Activated gamma-delta T cell treated with Interleukin-2 at 50 U/mL for 16 hours (primary cell): ENCODE measurements around the gene ABCC8.

Experiments used
- DNase-seq: peaks from one replicate; pipeline ENCODE4 v3.0.0-alpha.2; 2020

Gene ABCC8

DNA sequence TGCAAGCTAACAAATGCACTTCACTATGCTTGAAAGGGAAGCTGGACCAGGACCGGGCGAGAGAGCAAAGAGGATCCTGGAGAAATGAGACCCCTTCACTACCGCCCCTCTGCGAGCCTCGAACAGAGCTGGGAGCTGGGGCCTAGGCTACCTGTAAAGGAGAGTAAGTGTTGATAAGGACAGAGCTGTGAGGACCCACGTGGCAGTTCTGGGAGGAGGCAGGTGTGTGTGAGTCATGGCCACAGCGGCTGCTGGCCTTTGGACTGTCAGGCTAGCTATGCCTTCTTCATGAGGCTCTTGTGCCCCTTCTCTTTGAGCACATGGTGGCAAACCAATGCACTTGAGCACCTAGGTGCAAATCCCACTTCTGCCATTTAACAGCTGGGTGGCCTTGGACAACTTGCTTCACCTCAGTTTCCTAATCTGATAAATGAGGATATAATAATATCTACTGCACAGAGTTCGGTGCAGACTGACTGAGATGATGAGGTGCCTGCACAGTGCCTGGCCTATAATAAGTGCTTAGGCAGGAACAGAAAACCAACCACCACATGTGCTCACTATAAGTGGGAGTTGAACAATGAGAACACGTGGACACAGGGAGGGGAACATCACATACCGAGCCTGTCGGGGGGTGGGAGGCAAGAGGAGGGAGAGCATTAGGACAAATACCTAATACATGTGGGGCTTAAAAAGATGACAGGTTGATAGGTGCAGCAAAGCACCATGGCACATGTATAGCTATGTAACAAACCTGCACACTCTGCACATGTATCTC lies 52.9 kb downstream of the ABCC8 start:
- DNase-seq, result no peak

GRCh38 chr11:17421781-17422180 lies 54.9 kb downstream of the ABCC8 start:
- DNase-seq, result no peak

GRCh38 chr11:17418444-17419081 lies 58.1 kb downstream of the ABCC8 start:
- no peak for DNase-seq

GRCh38 chr11:17416492-17416891 lies 60.2 kb downstream of the ABCC8 start:
- no peak for DNase-seq

GRCh38 chr11:17415523-17416104 lies 61.0 kb downstream of the ABCC8 start:
- no peak for DNase-seq

DNA sequence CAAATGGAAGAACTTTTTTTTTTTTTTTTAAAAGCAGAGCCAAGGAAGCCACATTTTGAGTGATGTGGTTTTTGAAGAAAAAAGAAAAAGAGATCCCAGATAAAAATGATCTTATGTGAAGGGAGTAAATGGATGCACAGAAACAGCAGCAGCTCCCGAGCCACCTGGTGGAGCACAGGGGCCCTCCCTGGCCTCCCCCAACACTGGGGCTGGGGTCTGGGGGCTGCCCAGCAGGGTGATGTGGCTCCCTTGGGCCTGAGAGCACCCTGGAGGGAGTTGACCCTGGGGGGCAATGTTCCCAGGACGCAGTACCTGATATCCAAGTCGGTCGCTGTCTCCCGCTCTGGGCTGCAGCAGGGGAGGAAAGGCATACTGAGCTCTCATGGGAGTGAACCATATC lies 61.7 kb downstream of the ABCC8 start:
- DNase-seq, result no peak

GRCh38 chr11:17414317-17414737 lies 62.3 kb downstream of the ABCC8 start:
- no peak for DNase-seq

GRCh38 chr11:17413414-17414316 lies 63.0 kb downstream of the ABCC8 start:
- DNase-seq, result no peak

GRCh38 chr11:17412488-17413180 lies 64.0 kb downstream of the ABCC8 start:
- DNase-seq, result no peak

DNA sequence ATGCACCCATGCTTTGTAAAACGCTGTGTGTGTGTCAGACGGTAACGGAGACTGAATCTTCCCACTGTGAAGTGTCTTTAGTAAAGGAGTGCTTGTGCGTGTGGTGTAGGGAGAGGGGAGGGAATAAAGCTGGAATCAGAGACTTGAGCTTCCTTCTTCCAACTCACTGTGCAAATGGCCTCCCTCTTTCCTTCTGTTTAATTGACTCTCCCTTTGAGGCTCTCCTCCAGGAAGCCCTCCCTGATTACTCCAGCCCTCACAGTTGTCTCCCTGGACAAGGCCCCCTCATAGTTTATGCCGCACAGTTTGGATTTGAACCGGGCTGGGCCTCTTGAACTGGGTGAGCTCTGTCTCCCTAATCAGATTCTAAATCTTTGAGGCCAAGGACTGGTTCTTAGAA lies 65.2 kb downstream of the ABCC8 start:
- DNase-seq, result no peak

GRCh38 chr11:17410606-17411379 lies 65.9 kb downstream of the ABCC8 start:
- no peak for DNase-seq

DNA sequence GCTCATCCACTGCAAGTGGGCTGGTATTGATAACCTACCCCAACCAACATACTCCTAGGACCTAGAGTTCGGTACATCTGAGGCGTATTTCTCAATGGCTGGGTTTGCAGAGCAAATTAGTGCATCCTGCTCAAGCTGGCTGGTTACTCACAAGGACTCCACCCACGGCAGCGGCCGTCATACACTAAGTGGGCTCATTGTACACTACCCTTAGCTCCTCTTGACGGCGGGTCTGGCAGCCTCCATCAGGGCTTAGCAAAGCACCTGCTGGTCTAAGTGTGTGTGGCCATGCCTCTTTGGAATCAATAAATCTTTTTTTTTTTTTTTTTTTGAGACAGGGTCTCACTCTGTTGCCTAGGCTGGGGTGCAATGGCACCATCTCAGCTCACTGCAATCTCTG lies 68.0 kb downstream of the ABCC8 start:
- no peak for DNase-seq

DNA sequence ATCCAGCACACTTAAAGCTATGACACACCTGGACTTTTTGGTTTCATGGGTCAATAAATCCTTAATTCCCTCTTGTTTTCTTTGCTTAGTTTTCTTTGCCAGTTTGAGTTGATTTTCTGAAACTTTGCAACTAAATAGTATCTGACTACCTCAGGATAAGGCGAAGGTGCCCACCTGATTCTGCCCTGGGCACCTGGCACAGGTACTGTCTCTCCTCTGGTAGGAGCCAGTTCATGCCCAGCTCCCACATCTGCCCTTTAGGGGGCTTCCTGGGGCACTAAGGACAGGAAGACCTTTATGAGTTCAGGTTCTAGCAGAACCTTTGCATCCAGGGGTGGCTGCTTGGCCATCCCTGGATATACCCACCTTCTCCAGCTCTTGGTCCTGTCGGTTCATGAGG lies 68.6 kb downstream of the ABCC8 start:
- no peak for DNase-seq

- no peak for DNase-seq
These were observed 69.1 kb downstream of the ABCC8 start for GRCh38 chr11:17407575-17407974.

DNA sequence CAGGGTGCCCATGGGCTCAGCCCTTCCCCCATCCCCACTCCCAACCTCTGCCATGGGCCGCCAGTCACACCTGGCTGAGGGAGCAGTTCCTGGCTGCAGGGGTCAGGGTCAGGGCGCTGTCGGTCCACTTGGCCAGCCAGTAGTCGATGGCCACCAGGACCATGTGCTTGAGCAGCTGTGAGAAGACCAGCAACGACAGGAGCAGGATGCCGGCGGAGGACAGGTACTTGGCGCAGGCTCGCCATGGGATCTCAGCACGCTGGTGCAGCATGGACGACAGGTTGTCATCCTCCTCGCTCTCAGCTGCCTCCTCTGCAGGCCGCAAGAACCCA lies 69.9 kb downstream of the ABCC8 start:
- DNase-seq, result no peak

DNA sequence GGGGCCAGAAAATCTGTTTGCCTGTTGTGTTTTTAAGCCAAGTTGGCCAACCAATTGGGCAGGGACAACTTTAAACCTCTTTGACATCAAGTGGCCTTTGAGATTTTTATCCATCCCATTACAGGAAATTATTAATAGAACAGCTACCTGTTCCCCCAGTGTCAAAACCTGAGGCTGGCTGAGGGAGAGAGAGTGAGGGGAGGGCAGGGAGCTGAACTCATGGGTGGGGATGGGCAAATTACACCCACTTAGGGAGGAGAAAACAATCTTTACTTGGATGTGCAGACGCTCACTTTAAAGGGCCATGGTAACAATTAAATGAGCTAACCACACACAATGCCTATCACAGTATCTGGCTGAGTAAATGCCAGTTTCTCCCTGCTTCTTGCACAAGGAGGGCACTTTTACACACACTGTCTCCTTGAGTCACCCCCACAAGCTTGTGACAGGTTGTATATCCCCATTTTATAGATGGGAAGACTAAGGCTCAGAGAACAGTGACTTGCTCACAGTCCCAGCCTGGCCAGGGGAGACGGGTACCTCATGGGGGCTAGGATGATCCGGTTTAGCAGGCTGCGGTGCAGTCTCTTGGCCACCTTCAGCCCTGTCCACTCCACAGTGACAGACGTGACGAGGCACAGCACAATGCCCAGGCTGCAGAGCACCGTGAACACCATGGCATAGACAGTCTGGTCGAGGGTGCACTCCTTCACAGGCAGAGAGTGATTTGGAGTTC lies 70.4 kb downstream of the ABCC8 start:
- no peak for DNase-seq

GRCh38 chr11:17405232-17406005 lies 71.2 kb downstream of the ABCC8 start:
- DNase-seq, result no peak

GRCh38 chr11:17403980-17404759 lies 72.5 kb downstream of the ABCC8 start:
- no peak for DNase-seq

- no peak for DNase-seq
These were observed 74.2 kb downstream of the ABCC8 start for GRCh38 chr11:17402486-17402885.

GRCh38 chr11:17401841-17402240 lies 74.8 kb downstream of the ABCC8 start:
- no peak for DNase-seq
